GM19397 (cell line): Measurements from ENCODE around the gene NPAS2.

ENCODE experiments used
- ATAC-seq: cut with Tn5 transposase; IDR thresholded peaks from one replicate; pipeline ENCODE4 v1.9.1; 2021; ENCODE audit warnings: mild to moderate bottlenecking, moderate library complexity; ENCODE audit not compliant: unreplicated experiment

Gene NPAS2

DNA sequence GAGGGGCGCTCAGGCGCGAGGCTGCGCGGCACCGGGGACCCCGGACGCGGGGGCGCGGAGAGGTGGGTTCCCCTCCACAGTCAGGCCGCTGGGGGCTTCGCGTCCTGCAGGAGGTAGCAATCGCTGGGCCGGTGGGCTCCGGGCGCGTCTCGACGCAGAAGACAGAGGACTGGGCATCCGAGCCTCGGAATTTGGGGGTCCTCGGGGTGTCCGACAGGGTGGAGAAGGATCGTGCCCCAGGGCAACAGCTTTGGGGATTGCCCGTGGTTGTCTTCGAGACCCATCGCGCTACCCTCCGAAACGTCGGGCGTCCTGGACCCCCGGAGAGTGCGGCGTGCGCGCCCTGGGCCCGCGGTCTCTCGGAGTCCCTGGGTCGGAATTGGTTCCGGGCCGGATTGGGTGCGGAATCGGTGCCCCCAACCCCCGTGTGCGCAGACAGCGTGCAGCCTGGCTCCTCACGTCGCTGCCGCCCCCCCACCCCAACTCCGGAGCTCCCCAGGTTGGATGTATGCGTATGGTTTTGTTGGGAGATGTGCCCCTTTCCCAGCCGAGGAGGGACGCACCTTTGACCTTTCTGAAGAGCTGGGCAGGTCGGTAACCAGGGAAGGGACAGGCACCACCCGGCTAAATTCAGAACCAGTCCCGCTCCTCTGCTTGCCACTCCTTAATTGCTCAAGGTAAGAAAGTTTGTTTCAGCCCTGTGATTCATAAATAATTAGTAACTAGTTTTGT, 750 bp downstream of the NPAS2 start:
- no peak for ATAC-seq

GRCh38 chr2:100821255-100821910, 1.4 kb downstream of the NPAS2 start:
- no peak for ATAC-seq

- no peak for ATAC-seq
These were observed 1.9 kb downstream of the NPAS2 start for GRCh38 chr2:100821911-100822265.

- ATAC-seq = no peak
These were observed 2.8 kb downstream of the NPAS2 start for GRCh38 chr2:100822587-100823248.

GRCh38 chr2:100823665-100824438, 3.9 kb downstream of the NPAS2 start:
- ATAC-seq = no peak

DNA sequence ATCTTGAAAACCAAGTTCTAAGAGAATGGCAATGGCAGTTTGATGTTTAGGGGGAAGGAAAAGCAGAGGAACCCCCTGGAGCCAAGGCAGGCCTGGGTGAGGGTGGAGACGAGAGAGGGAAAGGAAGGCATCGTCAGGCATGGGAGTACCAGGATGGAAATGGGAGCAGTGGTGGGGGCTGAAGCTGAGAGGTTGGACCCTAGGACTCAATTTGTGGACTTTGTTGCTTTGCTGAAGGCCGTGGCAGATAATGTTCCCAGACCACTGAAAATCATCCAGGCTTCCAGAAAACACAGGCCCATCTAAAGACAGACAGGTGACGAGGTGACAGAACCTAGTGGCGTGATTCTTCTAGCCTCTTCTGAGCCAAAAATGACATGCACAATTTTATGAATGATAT, 4.9 kb downstream of the NPAS2 start:
- ATAC-seq = no peak

- ATAC-seq = no peak
These were observed 6.6 kb downstream of the NPAS2 start for GRCh38 chr2:100826494-100826893.

DNA sequence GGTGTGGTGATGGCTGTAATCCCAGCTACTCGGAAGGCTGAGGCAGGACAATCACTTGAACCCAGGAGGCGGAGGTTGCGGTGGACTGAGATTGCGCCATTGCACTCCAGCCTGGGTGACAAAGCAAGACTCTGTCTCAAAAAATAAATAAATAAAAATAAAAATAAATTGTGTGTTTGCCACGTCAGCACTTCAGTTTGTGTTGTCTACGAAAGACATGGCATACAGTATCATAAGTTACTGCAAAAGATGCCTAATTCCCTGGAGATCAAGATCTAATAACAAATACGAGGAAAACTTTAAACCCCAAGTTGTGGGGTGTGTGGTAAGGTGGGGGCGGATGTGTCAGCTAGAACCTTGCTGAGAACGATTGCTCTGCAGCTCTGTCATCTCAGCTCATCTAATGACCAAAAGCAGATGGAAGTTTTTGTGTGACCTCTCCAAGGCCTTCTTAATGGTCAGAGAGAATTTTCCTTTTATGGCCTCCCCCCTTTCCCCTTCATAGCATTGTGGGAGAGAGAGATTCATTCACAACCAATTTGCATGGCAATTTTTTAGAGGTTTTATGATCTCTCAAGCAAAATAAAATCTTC, 11.3 kb downstream of the NPAS2 start:
- no peak for ATAC-seq

DNA sequence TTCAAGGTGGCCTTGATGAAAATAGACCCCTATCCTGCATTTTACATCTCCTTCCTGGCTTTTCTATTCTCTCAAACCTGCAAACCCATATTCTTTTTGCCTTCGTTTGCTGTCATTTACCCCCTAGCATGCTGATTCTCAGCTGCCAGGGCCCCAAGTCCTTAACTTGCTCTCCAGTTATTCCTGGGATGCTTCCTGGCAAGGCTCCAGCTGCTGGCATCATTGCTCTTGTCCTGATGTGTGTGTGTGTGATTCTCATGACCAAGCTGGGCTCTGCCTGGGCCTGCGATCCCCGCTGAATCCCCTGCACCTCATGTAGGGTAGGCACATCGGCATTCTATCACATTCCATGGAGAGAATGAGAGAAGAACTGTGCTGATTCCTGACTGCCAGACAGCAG, 11.9 kb downstream of the NPAS2 start:
- ATAC-seq = no peak

DNA sequence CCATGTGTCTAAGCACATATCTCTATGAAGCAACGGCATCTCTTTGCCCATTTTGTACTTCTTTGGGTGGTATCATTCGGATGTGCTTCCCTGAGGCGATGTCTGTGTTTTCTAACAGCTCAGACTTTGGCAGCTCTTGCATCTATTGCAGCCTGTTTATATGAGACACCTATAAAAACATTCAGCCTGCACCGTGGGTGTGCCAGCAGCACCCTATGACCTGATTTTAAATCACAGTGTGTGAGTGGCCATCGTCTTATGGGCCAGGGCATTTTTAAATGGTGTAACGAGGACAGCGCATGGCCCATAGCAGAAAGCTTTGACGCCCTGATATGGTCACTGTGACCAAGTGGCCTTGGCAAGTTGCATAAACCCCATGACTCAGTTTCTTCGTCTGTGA, 12.9 kb downstream of the NPAS2 start:
- ATAC-seq = no peak

DNA sequence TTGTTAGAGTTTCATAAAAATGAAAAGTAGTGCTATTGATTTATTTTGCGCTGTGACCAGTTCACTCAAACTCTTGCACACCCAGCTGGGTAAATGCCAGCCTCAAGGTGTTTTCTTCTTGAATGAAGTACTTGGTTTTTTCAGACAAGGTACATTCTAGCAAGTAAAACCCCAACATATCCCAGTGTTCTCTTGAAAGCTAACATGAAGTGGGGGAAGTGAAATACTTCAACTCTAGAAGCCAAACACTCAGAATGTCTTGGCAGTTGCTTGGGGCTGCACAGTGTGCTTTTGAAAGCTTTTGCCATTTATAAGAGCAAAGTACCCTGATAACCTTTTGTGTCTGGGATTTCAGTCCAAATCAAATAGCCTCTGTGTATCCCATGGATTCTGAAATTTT, 13.4 kb downstream of the NPAS2 start:
- no peak for ATAC-seq

GRCh38 chr2:100834221-100834620, 14.3 kb downstream of the NPAS2 start:
- no peak for ATAC-seq

- ATAC-seq = no peak
These were observed 15.2 kb downstream of the NPAS2 start for GRCh38 chr2:100835006-100835659.

DNA sequence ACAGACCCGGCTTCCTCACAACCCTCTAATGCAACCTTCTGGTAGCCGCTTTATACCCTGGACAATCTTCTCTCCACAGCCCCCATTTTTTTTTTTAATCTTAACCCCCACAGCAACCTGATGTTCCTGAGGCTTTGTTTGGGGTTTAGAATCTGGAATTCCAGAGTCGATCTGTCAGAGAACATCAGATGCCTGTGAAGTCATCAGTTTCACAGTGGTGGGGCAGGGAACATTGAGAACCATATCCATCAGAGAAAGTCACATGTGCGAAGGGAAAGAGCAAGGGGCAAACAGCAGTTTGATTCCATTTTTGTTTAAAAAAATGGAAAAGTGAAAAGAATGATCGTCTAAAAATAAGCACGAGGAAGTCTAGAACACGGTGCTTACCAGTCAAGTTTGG, 20.6 kb downstream of the NPAS2 start:
- ATAC-seq = no peak

GRCh38 chr2:100842241-100842922, 22.4 kb downstream of the NPAS2 start:
- ATAC-seq = no peak

DNA sequence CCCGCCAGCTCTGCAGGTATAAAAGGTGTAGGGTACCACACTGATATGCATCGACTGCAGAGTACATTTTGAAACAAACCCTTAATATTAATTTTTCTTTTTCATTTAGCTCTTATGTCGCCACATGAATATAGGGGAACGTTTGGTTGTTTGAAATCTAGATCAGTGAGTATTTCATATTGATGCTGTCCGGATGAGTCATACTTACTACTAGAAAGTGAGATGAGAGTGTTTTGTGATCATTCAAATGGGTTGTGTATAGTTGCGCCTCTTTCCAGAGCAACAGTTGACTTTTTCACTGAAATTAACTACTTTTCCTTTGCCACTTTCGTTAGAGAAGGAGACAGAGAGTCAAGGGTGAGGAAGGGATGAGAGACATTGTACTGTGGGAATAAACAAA, 24.6 kb downstream of the NPAS2 start:
- no peak for ATAC-seq

DNA sequence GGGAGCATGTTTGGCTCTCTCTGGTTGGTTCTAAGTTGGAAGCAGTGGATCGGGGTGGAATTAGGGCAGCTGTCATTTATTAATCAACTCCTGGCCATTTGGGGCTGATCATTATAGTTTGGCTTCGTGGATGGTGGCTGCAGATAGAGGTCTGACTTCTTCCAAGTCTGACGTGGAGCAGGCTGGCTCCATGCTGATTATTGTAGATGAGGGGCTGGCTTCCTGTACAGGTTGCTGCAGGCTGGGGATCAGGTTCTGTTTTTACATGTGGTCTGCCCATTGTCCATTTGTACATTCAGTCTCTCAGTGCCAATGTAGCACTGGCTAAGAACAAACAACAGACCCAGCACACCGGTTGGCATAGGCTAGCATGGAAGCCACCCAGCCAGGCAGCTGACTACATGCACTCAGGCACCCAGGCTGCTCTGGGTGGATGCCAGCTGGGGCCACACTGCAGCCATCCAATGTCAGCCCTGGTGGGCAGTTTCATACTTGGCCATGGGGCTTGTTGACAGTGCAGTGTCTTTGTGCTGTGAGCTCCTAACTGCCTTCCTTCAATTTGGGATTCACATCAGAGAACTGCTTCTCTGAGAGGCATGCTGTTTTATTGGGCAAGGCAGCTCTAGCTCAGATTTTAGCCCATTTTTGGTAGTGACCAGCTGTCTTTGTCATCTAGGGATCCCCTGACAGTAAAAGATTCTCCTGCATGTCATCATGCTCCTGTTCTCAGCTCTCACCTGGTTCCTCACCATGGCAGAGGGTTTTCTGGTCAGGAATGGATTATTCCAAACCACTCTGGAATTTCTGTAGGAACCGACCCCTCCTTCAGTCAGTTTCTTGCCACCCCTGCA, 25.4 kb downstream of the NPAS2 start:
- ATAC-seq = no peak

GRCh38 chr2:100846716-100847115, 26.8 kb downstream of the NPAS2 start:
- ATAC-seq = no peak

GRCh38 chr2:100852447-100852846, 32.5 kb downstream of the NPAS2 start:
- ATAC-seq = no peak
